Pancreas (tissue), 10 donors: ENCODE results near the gene COL4A3. TPM values are rescaled to one million over a fixed set of nuclear protein-coding genes. Genes with fewer than 3 reads are reported as not detected.

Experiments
- ATAC-seq, 4 donors: fragments of 200-7000 bp; cut with Tn5 transposase; one replicate each; pipeline versions ENCODE4 v1.8.0 to v1.9.1; 2020; ENCODE audit warnings: mild to moderate bottlenecking in 4 of 4, moderate library complexity in 4 of 4
- DNase-seq, 6 donors: peaks; one replicate each; pipeline ENCODE4 v3.0.0-alpha.2; 2020
- FAIRE-seq: peaks from 2 replicates; lab custom pipeline; 2012; peaks lifted over from hg19 to GRCh38; lab: Jason Lieb, UNC
- H3K27ac ChIP-seq, 4 donors: fragments of 200-600 bp; sonication (generic); 1 replicate in 3 of 4; 2 replicates in 1 of 4; pipeline versions ENCODE4 v1.5.0 to v1.8.0; 2020
- H3K27me3 ChIP-seq, 4 donors: fragments of 200-600 bp; one replicate each; pipeline ENCODE4 v1.8.0; 2021
- H3K36me3 ChIP-seq, 3 donors: fragments of 200-600 bp; sonication (generic) in 1 of 3; one replicate each; pipeline versions ENCODE4 v1.5.0 to v1.8.0; 2020 to 2021
- H3K4me1 ChIP-seq, 3 donors: fragments of 200-600 bp; one replicate each; pipeline ENCODE4 v1.8.0; 2021
- H3K4me3 ChIP-seq, 4 donors: fragments of 200-600 bp; sonication (generic) in 2 of 4; one replicate each; pipeline versions ENCODE4 v1.5.0 to v1.8.0; 2020 to 2021
- H3K9me3 ChIP-seq, 4 donors: fragments of 200-600 bp; one replicate each; pipeline ENCODE4 v1.8.0; 2021
- CTCF ChIP-seq, 4 donors: fragments of 200-600 bp; sonication (generic) in 3 of 4; IDR thresholded peaks; one replicate each; pipeline versions ENCODE4 v1.5.0 to v1.8.0; 2021; ENCODE audit warnings: antibody characterized with exemption in 4 of 4
- whole genome bisulfite sequencing, 2 donors: extraction: QIAGEN DNeasy Blood & Tissue Kit; methylation state at CpG; one replicate each; pipeline ENCODE4 v1.1.7; 2013; 5-methylcytosine and 5-hydroxymethylcytosine counted together
- intact Hi-C, 3 donors: fragments of 100-400 bp; cut with DNase I; formaldehyde crosslinking; loops; one replicate each; pipeline versions ENCODE4 v1.11.1 to v1.14.2; 2022
- polyA plus RNA-seq, 2 donors: library from polyadenylated mRNA; stranded (reverse); fragments of 200-250 nt; gene quantifications; one replicate each; pipeline ENCODE4 v1.2.3, GENCODE V29; 2013
- total RNA-seq, 6 donors: library from RNA; stranded (reverse); fragmentation: NEBNext Ultra II Directional in 4 of 6; extraction: Animal tissue kit (Norgen Biotek cat#: 25700) in 4 of 6; gene quantifications; one replicate each; pipeline versions ENCODE4 v1.2.1 to v1.2.4, GENCODE V29; 2021 to 2023
- donor health status: healthy with polysubstance abuse.
- donor health status: DM: no; HTN: no; CAD: no; lungs with moderate emphysema.
- donor health status: DM: no; HTN: no; CAD: no.
- donor health status: control.
- donor health status: control.
- donor health status: Bipolar disorder and iron deficiency.
- donor health status: DM: yes; HTN: yes; CAD: no.
- donor health status: DM: no; HTN: no; CAD: no.
- donor health status: DM: no; HTN: no; CAD: no.
- donor health status: DM: yes; HTN: yes; CAD: no.

Gene COL4A3
- total and polyA plus RNA-seq, 8 donors = 0.38 to 4.9 (median 3.2) TPM

GRCh38 chr2:227238238-227239237, 74.1 kb downstream of the COL4A3 start:
- H3K4me1 ChIP-seq = no peaks in the 10 kb centered on the region
- no peaks in the 10 kb centered on the region for H3K36me3 ChIP-seq
- no peaks in the 10 kb centered on the region for H3K27me3 ChIP-seq
- ATAC-seq (peak; percentile 53 to 84 (median 82)), DNase-seq (peak; percentile 44 to 85 (median 60)), FAIRE-seq (peak; percentile 88)
- TF ChIP-seq CTCF (IDR thresholded peaks at IDR 0.05) = peak; percentile 80 to 92 (median 90)
- H3K27ac ChIP-seq = no peak overlapping the region
- intact Hi-C loops = loop anchor here in 2 of 3 donors (2.0 to 10.0 kb wide), 2 partner anchors 104 to 108 kb away; no protein-coding TSS in a partner anchor
- no peak overlapping the region for H3K4me3 ChIP-seq
- 29% methylated on average over 10 of the region's 10 CpGs for WGBS, 2 donors
- no peaks in the 10 kb centered on the region for H3K9me3 ChIP-seq

- H3K27ac ChIP-seq = no peak overlapping the region
- no peaks in the 10 kb centered on the region for H3K4me1 ChIP-seq
- no peak for TF ChIP-seq CTCF (IDR thresholded peaks at IDR 0.05)
- H3K27me3 ChIP-seq = no peaks in the 10 kb centered on the region
- no peaks in the 10 kb centered on the region for H3K9me3 ChIP-seq
- DNase-seq = no peak
- no peak overlapping the region for H3K4me3 ChIP-seq
- 84 to 93% methylated on average over 2 of the region's 2 CpGs for WGBS, 2 donors
- ATAC-seq = no peak
- FAIRE-seq = no peak
- no peaks in the 10 kb centered on the region for H3K36me3 ChIP-seq
- intact Hi-C loops = loop anchor here in 1 of 3 donors (5.0 kb wide), 1 partner anchor 109 kb away; no protein-coding TSS in a partner anchor
These were observed 76.6 kb downstream of the COL4A3 start for GRCh38 chr2:227241005-227241404.

- TF ChIP-seq CTCF (IDR thresholded peaks at IDR 0.05) = no peak
- Histone ChIP-seq H3K4me1 (no peaks in the 10 kb centered on the region), H3K27ac (no peak overlapping the region), H3K9me3 (no peaks in the 10 kb centered on the region), H3K4me3 (no peak overlapping the region), H3K36me3 (peaks cover 0 to 3% (median 0%) of the 10 kb centered on the region in 3 donors), H3K27me3 (no peaks in the 10 kb centered on the region)
- ATAC-seq (no peak), DNase-seq (no peak), FAIRE-seq (no peak)
- intact Hi-C loops = no loop called here
- WGBS, 2 donors = 95 to 100% methylated on average over 2 of the region's 2 CpGs
These were observed 84.5 kb downstream of the COL4A3 start for GRCh38 chr2:227248876-227249275.

- no peaks in the 10 kb centered on the region for H3K27me3 ChIP-seq
- TF ChIP-seq CTCF (IDR thresholded peaks at IDR 0.05) = no peak
- 79 to 82% methylated on average over 2 of the region's 2 CpGs for WGBS, 2 donors
- H3K36me3 ChIP-seq = no peaks in the 10 kb centered on the region
- H3K4me3 ChIP-seq = no peak overlapping the region
- no peak overlapping the region for H3K27ac ChIP-seq
- intact Hi-C loops = no loop called here
- no peak for FAIRE-seq
- no peaks in the 10 kb centered on the region for H3K4me1 ChIP-seq
- no peak for ATAC-seq
- no peaks in the 10 kb centered on the region for H3K9me3 ChIP-seq
- no peak for DNase-seq
These were observed 88.4 kb downstream of the COL4A3 start for GRCh38 chr2:227252831-227253230.

GRCh38 chr2:227256605-227257004, 92.2 kb downstream of the COL4A3 start:
- intact Hi-C loops = no loop called here
- no peaks in the 10 kb centered on the region for H3K9me3 ChIP-seq
- no peak overlapping the region for H3K4me3 ChIP-seq
- H3K27ac ChIP-seq = no peak overlapping the region
- ATAC-seq (no peak), FAIRE-seq (no peak), DNase-seq (no peak)
- H3K36me3 ChIP-seq = no peaks in the 10 kb centered on the region
- no peaks in the 10 kb centered on the region for H3K27me3 ChIP-seq
- H3K4me1 ChIP-seq = no peaks in the 10 kb centered on the region
- no peak for TF ChIP-seq CTCF (IDR thresholded peaks at IDR 0.05)
